HAP-1 (cell line): ENCODE measurements around the gene RBM34.

Experiments
- DNase-seq, 2 experiments: peaks; one replicate each; pipeline ENCODE4 v3.0.0-alpha.2; 2016 to 2020; ENCODE audit warnings: low spot score in 2 of 2
- H3K27me3 ChIP-seq: fragments of 250-450 bp; sonication (Bioruptor Pico); 2 replicates; pipeline ENCODE4 v1.5.1; 2020; ENCODE audit warnings: low read depth, mild to moderate bottlenecking, moderate library complexity
- H3K36me3 ChIP-seq: fragments of 250-450 bp; sonication (Bioruptor Pico); replicated peaks from 2 replicates; pipeline ENCODE4 v1.5.1; 2020; ENCODE audit warnings: mild to moderate bottlenecking
- H3K4me1 ChIP-seq: fragments of 250-450 bp; sonication (Bioruptor Pico); 2 replicates; pipeline ENCODE4 v1.5.1; 2020; ENCODE audit warnings: mild to moderate bottlenecking
- H3K4me3 ChIP-seq: fragments of 250-450 bp; sonication (Bioruptor Pico); 2 replicates; pipeline ENCODE4 v1.5.1; 2020; ENCODE audit warnings: mild to moderate bottlenecking, moderate library complexity
- H3K9me3 ChIP-seq: fragments of 250-450 bp; sonication (Bioruptor Pico); 2 replicates; pipeline ENCODE4 v1.5.1; 2020; ENCODE audit warnings: mild to moderate bottlenecking, moderate library complexity
- in situ Hi-C: fragments of 300-500 bp; cut with MboI; formaldehyde crosslinking; loops from 3 replicates; pipeline ENCODE4 v1.14.3; 2020; ENCODE audit warnings: low sequenced_read_pairs, inconsistent platforms, mixed read lengths

RBM34 gene

GRCh38 chr1:235124111-235124510 lies 36.9 kb downstream of the RBM34 start:
- no peak for DNase-seq
- peaks cover 72% of the 10 kb centered on the region for H3K36me3 ChIP-seq
- H3K4me3 ChIP-seq = no peak overlapping the region
- peaks cover 14% of the 10 kb centered on the region for H3K4me1 ChIP-seq
- H3K9me3 ChIP-seq = no peaks in the 10 kb centered on the region
- no peaks in the 10 kb centered on the region for H3K27me3 ChIP-seq
- in situ Hi-C loops = no loop called here

GRCh38 chr1:235122348-235122747 lies 38.7 kb downstream of the RBM34 start:
- H3K9me3 ChIP-seq = no peaks in the 10 kb centered on the region
- in situ Hi-C loops = no loop called here
- no peaks in the 10 kb centered on the region for H3K27me3 ChIP-seq
- no peak overlapping the region for H3K4me3 ChIP-seq
- peaks cover 11% of the 10 kb centered on the region for H3K4me1 ChIP-seq
- peaks cover 85% of the 10 kb centered on the region for H3K36me3 ChIP-seq
- DNase-seq = no peak

- in situ Hi-C loops = no loop called here
- H3K27me3 ChIP-seq = no peaks in the 10 kb centered on the region
- no peaks in the 10 kb centered on the region for H3K9me3 ChIP-seq
- H3K4me1 ChIP-seq = no peaks in the 10 kb centered on the region
- peaks cover 94% of the 10 kb centered on the region for H3K36me3 ChIP-seq
- no peak overlapping the region for H3K4me3 ChIP-seq
- DNase-seq = no peak
Observed at GRCh38 chr1:235113183-235113917, 47.7 kb downstream of the RBM34 start.

- Histone ChIP-seq H3K9me3 (no peaks in the 10 kb centered on the region), H3K4me3 (no peak overlapping the region), H3K4me1 (no peaks in the 10 kb centered on the region), H3K36me3 (peaks cover 92% of the 10 kb centered on the region), H3K27me3 (no peaks in the 10 kb centered on the region)
- no peak for DNase-seq
- in situ Hi-C loops = no loop called here
Observed at GRCh38 chr1:235112297-235113182, 48.5 kb downstream of the RBM34 start.

DNA sequence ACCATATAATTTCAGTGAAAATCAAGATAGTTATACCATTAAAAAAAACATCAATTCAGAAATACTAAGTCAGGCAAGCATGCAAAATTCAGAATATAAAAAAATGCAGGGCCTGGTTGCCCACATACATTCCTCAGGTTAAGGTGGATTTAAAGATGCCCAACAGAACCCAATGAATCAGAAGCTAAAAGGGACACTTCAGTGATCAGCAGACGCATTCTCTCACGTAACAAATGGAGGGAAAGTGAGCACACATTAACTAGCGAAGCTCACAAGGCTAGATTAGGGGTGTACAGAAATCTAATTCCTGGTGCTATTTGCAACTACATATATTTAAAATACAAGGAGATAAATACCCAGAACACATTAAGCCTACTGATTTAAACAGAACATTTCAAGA lies 49.9 kb downstream of the RBM34 start:
- H3K27me3 ChIP-seq = no peaks in the 10 kb centered on the region
- no peaks in the 10 kb centered on the region; the same call in 1 of the 2 replicates for H3K4me1 ChIP-seq
- no peaks in the 10 kb centered on the region for H3K9me3 ChIP-seq
- DNase-seq = no peak
- no peak overlapping the region for H3K4me3 ChIP-seq
- in situ Hi-C loops = no loop called here
- peaks cover 85% of the 10 kb centered on the region for H3K36me3 ChIP-seq

DNA sequence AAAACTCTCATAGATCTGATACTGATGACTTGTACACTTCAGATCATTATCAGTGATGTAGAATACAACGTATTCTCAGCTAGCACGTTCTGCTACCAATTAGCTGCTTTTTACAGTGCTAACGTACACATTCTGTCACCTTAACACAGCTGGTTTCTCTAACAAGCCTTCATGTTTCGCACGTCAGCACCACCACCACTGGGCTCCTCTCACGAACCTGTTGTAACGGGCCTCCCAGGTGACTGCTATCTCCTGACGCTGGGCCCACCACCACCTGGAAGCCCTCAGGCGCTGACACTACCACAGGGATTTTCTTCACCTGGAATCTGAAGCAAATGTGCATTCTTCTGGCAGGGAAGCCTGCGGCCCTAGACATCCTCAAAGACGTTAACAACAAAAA lies 52.2 kb downstream of the RBM34 start:
- Histone ChIP-seq H3K4me1 (peaks cover 9% of the 10 kb centered on the region), H3K9me3 (no peaks in the 10 kb centered on the region), H3K4me3 (no peak overlapping the region), H3K36me3 (peaks cover 63% of the 10 kb centered on the region), H3K27me3 (no peaks in the 10 kb centered on the region)
- in situ Hi-C loops = no loop called here
- no peak for DNase-seq

GRCh38 chr1:235108185-235108593 lies 52.9 kb downstream of the RBM34 start:
- Histone ChIP-seq H3K27me3 (no peaks in the 10 kb centered on the region), H3K9me3 (no peaks in the 10 kb centered on the region), H3K4me3 (no peak overlapping the region), H3K4me1 (peaks cover 10% of the 10 kb centered on the region), H3K36me3 (peaks cover 56% of the 10 kb centered on the region)
- in situ Hi-C loops = no loop called here
- no peak for DNase-seq

DNA sequence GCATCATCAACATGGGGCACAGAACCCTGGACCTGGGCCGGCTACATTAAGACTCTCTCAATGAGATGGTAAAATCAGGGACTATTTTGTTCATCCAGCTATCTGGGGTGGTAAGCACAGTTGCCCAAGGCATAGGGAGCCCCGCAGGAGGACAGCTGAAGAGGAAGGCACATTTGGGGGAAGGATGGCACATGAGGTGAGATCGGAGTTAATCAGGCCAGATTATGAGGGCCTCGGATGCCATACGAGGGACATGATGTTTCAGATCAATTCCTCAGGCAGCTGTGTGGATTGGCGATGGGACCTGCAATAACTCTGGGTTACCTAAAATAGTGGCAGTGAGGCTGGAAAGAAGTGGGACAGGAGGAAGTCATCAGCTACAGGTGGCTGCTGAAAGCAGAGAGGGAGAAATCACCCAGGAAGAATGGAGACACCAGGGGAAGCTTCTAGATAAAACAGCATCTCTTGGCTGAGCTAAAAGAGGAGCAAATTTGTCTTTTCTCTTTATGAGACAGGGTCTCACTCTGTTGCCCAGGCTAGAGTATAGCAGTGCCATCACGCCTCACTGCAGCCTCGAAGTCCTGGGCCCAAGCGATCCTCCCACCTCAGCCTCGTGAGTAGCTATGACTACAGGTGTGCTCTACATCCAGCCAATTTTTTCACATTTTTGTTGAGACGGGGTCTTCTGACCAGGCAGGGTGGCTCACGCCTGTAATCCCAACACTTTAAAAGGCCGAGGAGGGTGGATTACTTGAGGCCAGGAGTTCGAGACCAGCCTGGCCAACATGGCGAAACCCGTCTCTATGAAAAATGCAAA lies 53.5 kb downstream of the RBM34 start:
- no peak overlapping the region for H3K4me3 ChIP-seq
- no peaks in the 10 kb centered on the region for H3K9me3 ChIP-seq
- H3K27me3 ChIP-seq = no peaks in the 10 kb centered on the region
- H3K36me3 ChIP-seq = peaks cover 50% of the 10 kb centered on the region
- peaks cover 10% of the 10 kb centered on the region for H3K4me1 ChIP-seq
- no peak for DNase-seq
- in situ Hi-C loops = no loop called here

DNA sequence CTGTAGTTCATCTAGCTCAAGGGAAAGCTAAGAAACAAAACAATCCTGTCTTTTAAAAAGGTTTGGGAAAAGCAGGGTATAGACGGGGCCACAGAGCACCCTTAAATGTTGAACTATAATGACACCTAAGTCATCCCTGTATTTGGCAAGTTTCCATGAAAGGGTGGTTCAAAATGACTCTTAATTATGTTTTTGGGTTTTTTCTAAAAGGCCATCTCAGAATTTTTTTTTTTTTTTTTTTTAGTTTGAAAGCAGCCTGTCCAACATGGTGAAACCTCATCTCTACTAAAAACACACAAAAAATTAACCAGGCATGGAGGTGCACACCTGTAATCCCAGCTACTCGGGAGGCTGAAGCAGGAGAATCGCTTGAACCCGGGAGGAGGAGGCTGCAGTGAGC lies 54.6 kb downstream of the RBM34 start:
- Histone ChIP-seq H3K4me1 (peaks cover 10% of the 10 kb centered on the region), H3K9me3 (no peaks in the 10 kb centered on the region), H3K4me3 (no peak overlapping the region), H3K36me3 (peaks cover 39% of the 10 kb centered on the region), H3K27me3 (no peaks in the 10 kb centered on the region)
- in situ Hi-C loops = no loop called here
- DNase-seq = no peak

DNA sequence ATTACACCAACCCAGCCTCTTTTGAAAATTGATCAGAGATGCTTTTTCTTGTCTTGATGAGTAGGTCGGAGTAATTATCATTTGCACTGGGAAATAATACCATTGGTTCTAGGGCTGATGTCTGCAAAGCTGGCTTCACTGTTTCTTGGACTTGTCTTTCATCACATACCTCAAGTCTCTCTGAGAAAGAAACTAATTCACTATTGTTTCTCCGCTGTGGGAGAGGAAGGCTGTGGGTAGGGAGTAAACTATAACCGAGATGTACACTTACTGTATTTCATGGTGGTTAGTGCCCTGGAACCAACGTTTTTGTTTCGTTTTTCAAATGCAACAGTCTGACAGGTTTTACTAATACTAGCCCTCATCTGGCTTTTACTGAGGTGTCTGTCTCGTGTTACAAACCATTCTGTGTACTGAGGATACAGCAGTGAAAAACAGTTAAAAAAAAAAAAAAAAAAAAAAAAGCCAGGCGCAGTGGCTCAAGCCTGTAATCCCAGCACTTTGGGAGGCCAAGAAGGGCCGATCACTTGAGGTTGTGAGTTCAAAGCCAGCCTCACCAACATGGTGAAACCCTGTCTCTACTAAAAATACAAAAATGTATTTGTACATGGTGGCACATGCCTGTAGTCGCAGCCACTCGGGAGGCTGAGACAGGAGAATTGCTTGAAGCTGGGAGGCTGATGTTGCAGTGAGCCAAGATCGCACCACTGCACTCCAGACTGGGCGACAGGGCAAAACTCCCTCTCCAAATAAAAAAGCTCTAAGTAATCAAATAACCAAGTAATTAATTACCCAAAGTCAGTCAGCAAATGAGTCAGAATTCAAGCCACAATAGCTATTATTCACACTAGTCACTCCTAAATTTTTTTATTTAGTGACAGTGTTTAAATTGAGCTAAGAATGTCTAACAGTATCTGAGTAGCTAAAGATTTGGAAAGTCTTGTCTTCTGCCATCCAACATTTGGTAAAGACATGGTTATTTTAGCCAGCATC lies 55.7 kb downstream of the RBM34 start:
- no peaks in the 10 kb centered on the region for H3K27me3 ChIP-seq
- peak in 1 of 2 experiments; percentile 21 for DNase-seq
- peaks cover 10% of the 10 kb centered on the region for H3K4me1 ChIP-seq
- H3K9me3 ChIP-seq = no peaks in the 10 kb centered on the region
- peaks cover 28% of the 10 kb centered on the region for H3K36me3 ChIP-seq
- H3K4me3 ChIP-seq = no peak overlapping the region
- in situ Hi-C loops = no loop called here

- Histone ChIP-seq H3K4me1 (peaks cover 10% of the 10 kb centered on the region), H3K9me3 (no peaks in the 10 kb centered on the region), H3K36me3 (peaks cover 9% of the 10 kb centered on the region), H3K27me3 (no peaks in the 10 kb centered on the region), H3K4me3 (no peak overlapping the region)
- no peak for DNase-seq
- in situ Hi-C loops = no loop called here
Observed at GRCh38 chr1:235102993-235103411, 58.0 kb downstream of the RBM34 start.

DNA sequence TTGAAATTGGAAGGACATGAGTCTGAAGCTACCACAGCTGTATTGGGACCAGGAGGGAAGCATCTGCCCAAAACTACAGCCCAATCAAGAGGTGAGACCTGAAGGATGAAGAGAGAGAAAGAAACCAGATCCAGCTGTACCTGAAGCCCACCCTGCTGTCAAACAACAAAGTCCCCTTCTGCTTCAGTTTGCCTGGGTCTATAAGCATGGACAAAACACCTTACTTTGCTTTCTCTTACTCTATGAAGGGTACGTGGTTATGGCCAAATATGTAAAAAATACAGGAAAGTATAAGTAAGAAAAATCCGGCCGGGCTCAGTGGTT lies 58.8 kb downstream of the RBM34 start:
- in situ Hi-C loops = no loop called here
- DNase-seq = no peak
- H3K4me1 ChIP-seq = peaks cover 10% of the 10 kb centered on the region

More for the DNA sequence above, 58.8 kb downstream of the RBM34 start:
- peaks cover 3% of the 10 kb centered on the region; the same call in 1 of the 2 replicates for H3K36me3 ChIP-seq
- H3K27me3 ChIP-seq = no peaks in the 10 kb centered on the region
- no peak overlapping the region for H3K4me3 ChIP-seq
- H3K9me3 ChIP-seq = no peaks in the 10 kb centered on the region
